MM.1S (cell line): ENCODE measurements around the gene NANOG.

Experiments used
- DNase-seq: peaks from one replicate; pipeline ENCODE4 v3.0.0-alpha.2; 2015
- H2AFZ ChIP-seq: fragments of 300-600 bp; sonication (generic); 2 replicates; pipeline ENCODE4 v1.6.0; 2016; ENCODE audit warnings: antibody characterized with exemption, low read length
- H3F3A ChIP-seq: fragments of 300-600 bp; sonication (generic); 2 replicates; pipeline ENCODE4 v1.6.1; 2016; ENCODE audit warnings: mild to moderate bottlenecking, antibody characterized with exemption, low read length, moderate library complexity, mixed read lengths; ENCODE audit not compliant: insufficient read depth
- H3K27ac ChIP-seq: fragments of 300-600 bp; sonication (generic); 2 replicates; pipeline ENCODE4 v1.5.1; 2016; ENCODE audit warnings: mild to moderate bottlenecking, low read length
- H3K27me3 ChIP-seq: fragments of 300-600 bp; sonication (generic); replicated peaks from 2 replicates; pipeline ENCODE4 v1.6.0; 2016; ENCODE audit warnings: low read length; ENCODE audit not compliant: insufficient read depth
- H3K36me3 ChIP-seq: fragments of 300-600 bp; sonication (generic); replicated peaks from 2 replicates; pipeline ENCODE4 v1.6.1; 2016; ENCODE audit warnings: mild to moderate bottlenecking, low read length, mixed read lengths; ENCODE audit not compliant: insufficient read depth
- H3K4me1 ChIP-seq: fragments of 300-600 bp; sonication (generic); 2 replicates; pipeline ENCODE4 v1.6.1; 2016; ENCODE audit warnings: low read length, mixed read lengths
- H3K4me2 ChIP-seq: fragments of 300-600 bp; sonication (generic); 2 replicates; pipeline ENCODE4 v1.6.0; 2016; ENCODE audit warnings: low read depth, low read length
- H3K4me3 ChIP-seq: fragments of 300-600 bp; sonication (generic); 2 replicates; pipeline ENCODE4 v1.5.1; 2016; ENCODE audit warnings: low read length, mixed read lengths
- H3K79me2 ChIP-seq: fragments of 300-600 bp; sonication (generic); 2 replicates; pipeline ENCODE4 v1.6.1; 2016; ENCODE audit warnings: mixed run types, low read length, mixed read lengths
- H3K9ac ChIP-seq: fragments of 300-600 bp; sonication (generic); 2 replicates; pipeline ENCODE4 v1.6.1; 2016; ENCODE audit warnings: low read length, mixed read lengths
- H3K9me2 ChIP-seq: fragments of 300-600 bp; sonication (generic); replicated peaks from 2 replicates; pipeline ENCODE4 v1.6.1; 2016; ENCODE audit warnings: mild to moderate bottlenecking, low read length, mixed read lengths; ENCODE audit not compliant: insufficient read depth
- H3K9me3 ChIP-seq: fragments of 300-600 bp; sonication (generic); replicated peaks from 2 replicates; pipeline ENCODE4 v1.6.1; 2016; ENCODE audit warnings: mild to moderate bottlenecking, low read length, mixed read lengths; ENCODE audit not compliant: insufficient read depth
- H4K20me1 ChIP-seq: fragments of 300-600 bp; sonication (generic); 2 replicates; pipeline ENCODE4 v1.6.1; 2016; ENCODE audit warnings: mild to moderate bottlenecking, low read length, moderate library complexity, mixed read lengths; ENCODE audit not compliant: insufficient read depth
- CTCF ChIP-seq: fragments of 300-600 bp; sonication (generic); IDR thresholded peaks from 2 replicates; pipeline ENCODE4 v1.5.1; 2016; ENCODE audit warnings: antibody characterized with exemption, low read length, mixed read lengths
- EZH2 ChIP-seq: fragments of 300-600 bp; sonication (generic); optimal IDR thresholded peaks from 2 replicates; pipeline ENCODE3; 2017; ENCODE audit warnings: low read depth, mild to moderate bottlenecking, antibody characterized with exemption, low read length, mixed read lengths
- EZH2phosphoT487 ChIP-seq: fragments of 300-600 bp; sonication (generic); IDR thresholded peaks from 2 replicates; pipeline ENCODE4 v1.6.1; 2018; ENCODE audit warnings: antibody characterized with exemption, low read length

NANOG gene

GRCh38 chr12:7756993-7757392, 32.2 kb upstream of the NANOG start:
- no peak overlapping the region for H3K4me3 ChIP-seq
- H3F3A ChIP-seq, result no peaks in the 10 kb centered on the region
- no peak overlapping the region for H2AFZ ChIP-seq
- H3K4me1 ChIP-seq, result no peaks in the 10 kb centered on the region
- TF ChIP-seq CTCF (no peak), EZH2 (no peak), EZH2phosphoT487 (no peak)
- H3K4me2 ChIP-seq, result no peak overlapping the region
- no peaks in the 10 kb centered on the region for H4K20me1 ChIP-seq
- no peaks in the 10 kb centered on the region for H3K9me2 ChIP-seq
- H3K27ac ChIP-seq, result no peak overlapping the region
- DNase-seq, result no peak
- H3K9me3 ChIP-seq, result no peaks in the 10 kb centered on the region
- no peak overlapping the region for H3K9ac ChIP-seq
- H3K27me3 ChIP-seq, result no peaks in the 10 kb centered on the region
- no peaks in the 10 kb centered on the region for H3K36me3 ChIP-seq
- H3K79me2 ChIP-seq, result no peaks in the 10 kb centered on the region

- H3K36me3 ChIP-seq, result no peaks in the 10 kb centered on the region
- H3K27me3 ChIP-seq, result no peaks in the 10 kb centered on the region
- H3K9me2 ChIP-seq, result no peaks in the 10 kb centered on the region
- H3K9me3 ChIP-seq, result no peaks in the 10 kb centered on the region
- no peaks in the 10 kb centered on the region for H3K4me1 ChIP-seq
- TF ChIP-seq CTCF (no peak), EZH2phosphoT487 (no peak), EZH2 (no peak)
- no peak for DNase-seq
- H3F3A ChIP-seq, result no peaks in the 10 kb centered on the region
- H2AFZ ChIP-seq, result no peak overlapping the region
- no peaks in the 10 kb centered on the region for H4K20me1 ChIP-seq
- H3K79me2 ChIP-seq, result no peaks in the 10 kb centered on the region
- no peak overlapping the region for H3K4me3 ChIP-seq
- no peak overlapping the region for H3K9ac ChIP-seq
- no peak overlapping the region for H3K27ac ChIP-seq
- H3K4me2 ChIP-seq, result no peak overlapping the region
These were observed 30.4 kb upstream of the NANOG start for GRCh38 chr12:7758766-7759140.

- Histone ChIP-seq H3F3A (no peaks in the 10 kb centered on the region), H3K4me3 (no peak overlapping the region), H4K20me1 (no peaks in the 10 kb centered on the region), H3K9ac (no peak overlapping the region), H3K27me3 (no peaks in the 10 kb centered on the region), H3K9me3 (no peaks in the 10 kb centered on the region), H3K4me2 (no peak overlapping the region; the same call in 1 of the 2 replicates), H3K79me2 (no peaks in the 10 kb centered on the region), H3K9me2 (no peaks in the 10 kb centered on the region), H3K27ac (no peak overlapping the region), H3K4me1 (no peaks in the 10 kb centered on the region), H2AFZ (no peak overlapping the region; the same call in 1 of the 2 replicates), H3K36me3 (no peaks in the 10 kb centered on the region)
- DNase-seq, result no peak
- TF ChIP-seq EZH2, result no peak
These were observed 19.2 kb upstream of the NANOG start for GRCh38 chr12:7769999-7770398.

GRCh38 chr12:7781274-7781673, 7.9 kb upstream of the NANOG start:
- no peak for DNase-seq
- no peaks in the 10 kb centered on the region for H4K20me1 ChIP-seq
- no peaks in the 10 kb centered on the region for H3K36me3 ChIP-seq
- no peak overlapping the region for H3K4me2 ChIP-seq
- H3K27me3 ChIP-seq, result no peaks in the 10 kb centered on the region
- no peak overlapping the region for H3K4me3 ChIP-seq
- TF ChIP-seq EZH2, result no peak
- no peak for TF ChIP-seq CTCF
- TF ChIP-seq EZH2phosphoT487, result no peak
- H2AFZ ChIP-seq, result no peak overlapping the region
- no peaks in the 10 kb centered on the region for H3K79me2 ChIP-seq
- H3F3A ChIP-seq, result no peaks in the 10 kb centered on the region
- no peaks in the 10 kb centered on the region for H3K4me1 ChIP-seq
- no peak overlapping the region for H3K27ac ChIP-seq
- H3K9me2 ChIP-seq, result no peaks in the 10 kb centered on the region
- no peak overlapping the region for H3K9ac ChIP-seq
- H3K9me3 ChIP-seq, result no peaks in the 10 kb centered on the region
